ENCODE data around the gene P2RX2.

P2RX2 gene

GRCh38 chr12:132624186-132624855 is 5.7 kb downstream of the P2RX2 start:
- Mint-ChIP-seq H3K4me1 (no peaks in the 10 kb centered on the region), H3K9me3 (no peaks in the 10 kb centered on the region), H3K27me3 (no peaks in the 10 kb centered on the region), H3K27ac (no peak overlapping the region), H3K4me3 (no peak overlapping the region), H3K36me3 (peaks cover 17 to 26% of the 10 kb centered on the region in 2 donors)
- ATAC-seq (replicated peaks) (no peak), DNase-seq (no peak)

- H3K4me3 Mint-ChIP-seq, result no peak overlapping the region
- no peak for ATAC-seq (replicated peaks)
- no peaks in the 10 kb centered on the region for H3K27me3 Mint-ChIP-seq
These were observed 6.5 kb downstream of the P2RX2 start for GRCh38 chr12:132624910-132625630.

GRCh38 chr12:132625731-132626430 is 7.3 kb downstream of the P2RX2 start:
- no peaks in the 10 kb centered on the region for H3K27me3 Mint-ChIP-seq
- no peaks in the 10 kb centered on the region for H3K9me3 Mint-ChIP-seq
- H3K4me3 Mint-ChIP-seq, result no peak overlapping the region
- peaks cover 31 to 41% of the 10 kb centered on the region in 2 donors for H3K36me3 Mint-ChIP-seq
- H3K4me1 Mint-ChIP-seq, result no peaks in the 10 kb centered on the region
- DNase-seq (no peak), ATAC-seq (replicated peaks) (no peak)
- no peak overlapping the region for H3K27ac Mint-ChIP-seq

More at GRCh38 chr12:132624910-132625630, 6.5 kb downstream of the P2RX2 start:
- no peak for DNase-seq
- Mint-ChIP-seq H3K36me3 (peaks cover 24 to 34% of the 10 kb centered on the region in 2 donors), H3K27ac (no peak overlapping the region), H3K9me3 (no peaks in the 10 kb centered on the region), H3K4me1 (no peaks in the 10 kb centered on the region)

DNA sequence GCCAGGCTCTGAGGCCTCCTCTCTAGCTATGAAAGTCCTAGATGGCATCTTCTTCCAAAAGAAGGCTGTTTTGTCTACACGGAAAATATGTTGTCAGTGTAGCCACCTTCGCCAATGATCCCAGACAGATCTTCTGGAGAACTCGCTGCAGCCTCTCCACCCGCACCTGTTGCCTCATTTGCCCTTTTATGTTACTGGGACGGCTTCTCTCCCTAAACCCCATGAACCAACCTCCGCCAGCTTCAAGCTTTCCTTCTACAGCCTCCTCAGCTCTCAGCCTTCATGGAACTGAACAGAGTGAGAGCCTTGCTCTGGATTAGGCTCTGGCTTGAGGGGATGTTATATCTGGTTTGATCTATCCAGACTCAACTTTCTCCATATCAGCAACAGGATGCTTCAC is 10.8 kb downstream of the P2RX2 start:
- H3K36me3 Mint-ChIP-seq, result peaks cover 40 to 61% of the 10 kb centered on the region in 2 donors
- ATAC-seq (replicated peaks), result no peak
- peaks cover 11 to 27% of the 10 kb centered on the region in 2 donors for H3K4me1 Mint-ChIP-seq
- H3K9me3 Mint-ChIP-seq, result no peaks in the 10 kb centered on the region
- no peak overlapping the region for H3K4me3 Mint-ChIP-seq
- H3K27ac Mint-ChIP-seq, result no peak overlapping the region
- no peak for DNase-seq
- no peaks in the 10 kb centered on the region for H3K27me3 Mint-ChIP-seq

- DNase-seq, result no peak
- Mint-ChIP-seq H3K4me3 (no peak overlapping the region), H3K9me3 (no peaks in the 10 kb centered on the region), H3K27ac (no peak overlapping the region), H3K27me3 (no peaks in the 10 kb centered on the region), H3K4me1 (peaks cover 15 to 37% of the 10 kb centered on the region in 2 donors), H3K36me3 (peaks cover 44 to 64% of the 10 kb centered on the region in 2 donors)
- no peak for ATAC-seq (replicated peaks)
These were observed 12.1 kb downstream of the P2RX2 start for GRCh38 chr12:132630672-132631071.

DNA sequence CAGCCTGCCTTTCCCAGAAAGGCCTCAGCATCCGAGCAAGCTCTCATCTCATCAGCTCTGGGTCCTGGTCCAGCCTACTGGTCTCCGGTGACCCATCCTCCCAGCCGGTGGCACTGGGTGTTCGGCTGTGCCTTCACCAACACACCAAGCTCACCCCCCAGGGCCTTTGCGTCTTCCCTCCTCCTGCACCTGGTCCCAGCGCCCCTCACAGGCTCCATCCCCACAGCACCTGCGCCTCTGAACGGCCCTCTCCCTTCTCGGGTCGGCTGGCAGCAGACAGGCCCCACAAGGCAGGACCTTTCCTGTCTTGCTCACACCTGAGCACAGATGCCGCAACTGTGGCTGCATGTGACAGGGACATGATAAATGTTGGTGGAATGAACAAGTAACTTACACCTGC is 13.1 kb downstream of the P2RX2 start:
- peaks cover 15 to 37% of the 10 kb centered on the region in 2 donors for H3K4me1 Mint-ChIP-seq
- H3K4me3 Mint-ChIP-seq, result no peak overlapping the region
- no peaks in the 10 kb centered on the region for H3K9me3 Mint-ChIP-seq
- H3K27me3 Mint-ChIP-seq, result no peaks in the 10 kb centered on the region
- DNase-seq, result no peak
- H3K27ac Mint-ChIP-seq, result no peak overlapping the region
- no peak for ATAC-seq (replicated peaks)
- H3K36me3 Mint-ChIP-seq, result peaks cover 50 to 70% of the 10 kb centered on the region in 2 donors

GRCh38 chr12:132632521-132633228 is 14.1 kb downstream of the P2RX2 start:
- peaks cover 57 to 80% of the 10 kb centered on the region in 2 donors for H3K36me3 Mint-ChIP-seq
- peak; percentile 92 to 95 for ATAC-seq (replicated peaks)
- H3K4me1 Mint-ChIP-seq, result peaks cover 15 to 37% of the 10 kb centered on the region in 2 donors

GRCh38 chr12:132633398-132633797 is 14.8 kb downstream of the P2RX2 start:
- H3K4me3 Mint-ChIP-seq, result no peak overlapping the region
- no peaks in the 10 kb centered on the region for H3K27me3 Mint-ChIP-seq
- DNase-seq, result no peak
- no peaks in the 10 kb centered on the region for H3K9me3 Mint-ChIP-seq
- peak overlapping the region; percentile 88 for H3K27ac Mint-ChIP-seq
- ATAC-seq (replicated peaks), result peak; percentile 31 to 37
- peaks cover 62 to 86% of the 10 kb centered on the region in 2 donors for H3K36me3 Mint-ChIP-seq
- peaks cover 15 to 37% of the 10 kb centered on the region in 2 donors for H3K4me1 Mint-ChIP-seq

More at GRCh38 chr12:132632521-132633228, 14.1 kb downstream of the P2RX2 start:
- Mint-ChIP-seq H3K4me3 (no peak overlapping the region), H3K27ac (peak overlapping the region; percentile 88), H3K27me3 (no peaks in the 10 kb centered on the region), H3K9me3 (no peaks in the 10 kb centered on the region)
- no peak for DNase-seq

GRCh38 chr12:132633901-132634300 is 15.3 kb downstream of the P2RX2 start:
- Mint-ChIP-seq H3K9me3 (no peaks in the 10 kb centered on the region), H3K4me3 (peak overlapping the region in 1 of 2 donors; percentile 24), H3K27ac (peak overlapping the region; percentile 47), H3K36me3 (peaks cover 61 to 85% of the 10 kb centered on the region in 2 donors), H3K4me1 (peaks cover 15 to 37% of the 10 kb centered on the region in 2 donors), H3K27me3 (no peaks in the 10 kb centered on the region)
- no peak for ATAC-seq (replicated peaks)
- DNase-seq, result no peak

DNA sequence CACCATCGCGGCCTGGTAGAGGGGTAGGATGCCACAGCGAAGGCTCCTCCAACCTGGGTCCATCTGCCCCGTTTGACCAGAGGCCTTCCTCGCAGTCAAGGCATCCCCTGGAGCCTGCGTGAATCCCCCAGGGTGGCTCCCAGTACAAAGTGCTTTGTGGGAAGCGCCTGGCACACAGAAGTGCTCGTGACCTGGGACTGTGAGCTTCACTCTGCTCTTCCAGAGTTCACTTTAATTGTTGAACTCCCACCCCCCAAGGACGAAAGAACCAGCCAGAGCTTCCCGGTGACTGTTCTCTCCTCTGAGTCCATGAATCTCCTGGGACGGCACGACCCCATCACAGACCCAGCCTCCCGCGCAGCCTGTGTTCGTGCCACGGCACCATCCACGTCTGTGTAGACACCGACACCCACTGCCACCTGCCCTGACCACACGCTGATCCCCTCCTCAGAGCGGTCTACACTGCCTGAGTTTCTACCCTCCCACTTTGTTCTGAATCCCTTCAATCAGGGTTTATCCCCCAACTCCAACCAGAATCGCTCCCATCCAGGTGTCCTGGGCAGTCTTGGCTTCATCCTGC is 15.9 kb downstream of the P2RX2 start:
- Mint-ChIP-seq H3K9me3 (no peaks in the 10 kb centered on the region), H3K4me1 (peaks cover 15 to 37% of the 10 kb centered on the region in 2 donors), H3K27me3 (no peaks in the 10 kb centered on the region), H3K4me3 (peak overlapping the region; percentile 24 to 36), H3K27ac (peak overlapping the region; percentile 83), H3K36me3 (peaks cover 63 to 88% of the 10 kb centered on the region in 2 donors)
- ATAC-seq (replicated peaks) (no peak), DNase-seq (no peak)

GRCh38 chr12:132635076-132635955 is 16.7 kb downstream of the P2RX2 start:
- DNase-seq (no peak), ATAC-seq (replicated peaks) (no peak)
- no peaks in the 10 kb centered on the region for H3K9me3 Mint-ChIP-seq
- no peaks in the 10 kb centered on the region for H3K27me3 Mint-ChIP-seq
- peaks cover 56 to 84% of the 10 kb centered on the region in 2 donors for H3K36me3 Mint-ChIP-seq
- peaks cover 15 to 37% of the 10 kb centered on the region in 2 donors for H3K4me1 Mint-ChIP-seq
- peak overlapping the region; percentile 83 for H3K27ac Mint-ChIP-seq
- peak overlapping the region in 1 of 2 donors; percentile 36 for H3K4me3 Mint-ChIP-seq

GRCh38 chr12:132637811-132638210 is 19.2 kb downstream of the P2RX2 start:
- ATAC-seq (replicated peaks), result no peak
- Mint-ChIP-seq H3K9me3 (no peaks in the 10 kb centered on the region), H3K4me3 (no peak overlapping the region), H3K36me3 (peaks cover 58 to 84% of the 10 kb centered on the region in 2 donors), H3K27me3 (no peaks in the 10 kb centered on the region), H3K4me1 (peaks cover 8 to 25% of the 10 kb centered on the region in 2 donors), H3K27ac (no peak overlapping the region)
- no peak for DNase-seq
